Left lung (tissue), 10 donors: ENCODE measurements around the gene HES2. TPM values are rescaled to one million over a fixed set of nuclear protein-coding genes. Genes with fewer than 3 reads are reported as not detected.

Experiments used
- ATAC-seq: fragments of 200-7000 bp; cut with Tn5 transposase; one replicate; pipeline ENCODE4 v1.9.1; 2020; ENCODE audit warnings: moderate library complexity
- DNase-seq, 4 donors: peaks; one replicate each; pipeline ENCODE4 v3.0.0-alpha.2; 2013 to 2020
- H3K27ac ChIP-seq, 2 donors: fragments of 200-600 bp; sonication (generic) in 1 of 2; one replicate each; pipeline versions ENCODE4 v1.5.0 to v1.8.0; 2020 to 2021
- H3K27me3 ChIP-seq, 2 donors: fragments of 200-600 bp; sonication (generic) in 1 of 2; one replicate each; pipeline versions ENCODE4 v1.5.0 to v1.8.0; 2020 to 2021
- H3K36me3 ChIP-seq, 2 donors: fragments of 200-600 bp; sonication (generic) in 1 of 2; one replicate each; pipeline versions ENCODE4 v1.5.0 to v1.8.0; 2020 to 2021
- H3K4me1 ChIP-seq, 2 donors: fragments of 200-600 bp; one replicate each; pipeline ENCODE4 v1.8.0; 2021
- H3K4me3 ChIP-seq, 2 donors: fragments of 200-600 bp; sonication (generic) in 1 of 2; one replicate each; pipeline versions ENCODE4 v1.5.0 to v1.8.0; 2020 to 2021; ENCODE audit warnings: mild to moderate bottlenecking in 1 of 2
- H3K9me3 ChIP-seq, 2 donors: fragments of 200-600 bp; sonication (generic) in 1 of 2; one replicate each; pipeline versions ENCODE4 v1.5.0 to v1.8.0; 2020 to 2021
- CTCF ChIP-seq, 2 donors: fragments of 200-600 bp; sonication (generic) in 1 of 2; IDR thresholded peaks; one replicate each; pipeline versions ENCODE4 v1.5.0 to v1.8.0; 2021; ENCODE audit warnings: antibody characterized with exemption in 2 of 2
- intact Hi-C, 2 donors: fragments of 100-400 bp; cut with DNase I; formaldehyde crosslinking; loops; one replicate each; pipeline versions ENCODE4 v1.11.2 to v1.14.2; 2022
- polyA plus RNA-seq, 6 donors: library from polyadenylated mRNA; unstranded; fragments of 120-200 nt; gene quantifications; one replicate each; pipeline ENCODE4 v1.2.1, GENCODE V29; 2013; ENCODE audit not compliant: insufficient read length in 6 of 6
- total RNA-seq, 2 donors: library from RNA; stranded (reverse); fragmentation: NEBNext Ultra II Directional; extraction: Animal tissue kit (Norgen Biotek cat#: 25700); gene quantifications; one replicate each; pipeline ENCODE4 v1.2.1, GENCODE V29; 2021
- donor health status: DM: no; HTN: yes; CAD: no.
- donor health status: DM: no; HTN: no; CAD: no.

Gene HES2
- total and polyA plus RNA-seq, 8 donors = 0.06 to 6.6 (median 0.18) TPM

GRCh38 chr1:6416906-6417305 lies 2.8 kb downstream of the HES2 start:
- Histone ChIP-seq H3K9me3 (no peaks in the 10 kb centered on the region), H3K36me3 (no peaks in the 10 kb centered on the region), H3K27me3 (peaks cover 55 to 100% of the 10 kb centered on the region in 2 donors), H3K4me1 (peaks cover 15 to 22% of the 10 kb centered on the region in 2 donors), H3K4me3 (no peak overlapping the region), H3K27ac (no peak overlapping the region)
- DNase-seq (no peak), ATAC-seq (no peak)
- TF ChIP-seq CTCF (IDR thresholded peaks at IDR 0.05) = no peak
- intact Hi-C loops = loop anchor here in 1 of 2 donors (10.0 kb wide), 1 partner anchor 162 kb away; no protein-coding TSS in a partner anchor

DNA sequence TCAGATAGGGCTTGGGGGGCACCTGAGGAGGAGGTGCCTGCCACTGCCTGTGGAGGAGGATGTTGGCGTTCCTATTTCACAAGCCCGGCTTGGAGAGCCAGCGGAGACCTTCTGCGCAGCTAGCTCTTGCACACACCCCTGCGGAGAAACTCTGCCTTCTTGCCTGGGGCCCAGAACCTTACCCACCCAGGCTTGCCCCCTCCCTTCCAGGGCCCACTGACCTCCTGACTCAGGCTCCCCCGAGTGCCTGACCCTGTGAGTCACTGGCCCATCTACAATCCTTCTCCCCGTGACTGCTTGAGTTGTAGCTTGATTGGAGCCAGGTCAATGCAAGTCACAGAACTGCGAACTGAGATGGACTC lies 3.4 kb downstream of the HES2 start:
- Histone ChIP-seq H3K27me3 (peaks cover 55 to 100% of the 10 kb centered on the region in 2 donors), H3K4me3 (no peak overlapping the region), H3K36me3 (no peaks in the 10 kb centered on the region), H3K27ac (no peak overlapping the region), H3K4me1 (peaks cover 15 to 22% of the 10 kb centered on the region in 2 donors), H3K9me3 (no peaks in the 10 kb centered on the region)
- no peak for DNase-seq
- no peak for ATAC-seq
- intact Hi-C loops = loop anchor here in 1 of 2 donors (10.0 kb wide), 1 partner anchor 161 kb away; no protein-coding TSS in a partner anchor
- no peak for TF ChIP-seq CTCF (IDR thresholded peaks at IDR 0.05)

GRCh38 chr1:6414881-6415626 lies 4.7 kb downstream of the HES2 start:
- no peak for TF ChIP-seq CTCF (IDR thresholded peaks at IDR 0.05)
- Histone ChIP-seq H3K9me3 (no peaks in the 10 kb centered on the region), H3K27me3 (peaks cover 44 to 99% of the 10 kb centered on the region in 2 donors), H3K27ac (no peak overlapping the region), H3K36me3 (no peaks in the 10 kb centered on the region), H3K4me3 (no peak overlapping the region), H3K4me1 (peaks cover 11 to 14% of the 10 kb centered on the region in 2 donors)
- ATAC-seq (no peak), DNase-seq (no peak)
- intact Hi-C loops = loop anchor here in 1 of 2 donors (10.0 kb wide), 1 partner anchor 160 kb away; no protein-coding TSS in a partner anchor

GRCh38 chr1:6414443-6414844 lies 5.3 kb downstream of the HES2 start:
- Histone ChIP-seq H3K36me3 (no peaks in the 10 kb centered on the region), H3K27ac (no peak overlapping the region), H3K27me3 (peaks cover 38 to 98% of the 10 kb centered on the region in 2 donors), H3K9me3 (no peaks in the 10 kb centered on the region), H3K4me3 (no peak overlapping the region), H3K4me1 (peaks cover 6 to 8% of the 10 kb centered on the region in 2 donors)
- no peak for TF ChIP-seq CTCF (IDR thresholded peaks at IDR 0.05)
- intact Hi-C loops = loop anchor here in 1 of 2 donors (10.0 kb wide), 1 partner anchor 160 kb away; no protein-coding TSS in a partner anchor
- DNase-seq (no peak), ATAC-seq (peak; percentile 63)

GRCh38 chr1:6412896-6413295 lies 6.8 kb downstream of the HES2 start:
- DNase-seq (no peak), ATAC-seq (peak; percentile 25)
- Histone ChIP-seq H3K27me3 (peaks cover 23 to 98% of the 10 kb centered on the region in 2 donors), H3K27ac (no peak overlapping the region), H3K36me3 (no peaks in the 10 kb centered on the region), H3K9me3 (no peaks in the 10 kb centered on the region), H3K4me1 (no peaks in the 10 kb centered on the region), H3K4me3 (no peak overlapping the region)
- TF ChIP-seq CTCF (IDR thresholded peaks at IDR 0.05) = no peak
- intact Hi-C loops = loop anchor here in 1 of 2 donors (10.0 kb wide), 1 partner anchor 158 kb away; no protein-coding TSS in a partner anchor
